RWPE2 (cell line): ENCODE results near the gene ZFR.
A peak's percentile ranks its signal among the peaks of the same experiment; 100 is the strongest.

Experiments
- ATAC-seq: fragments of 200-7000 bp; cut with Tn5 transposase; 3 replicates; pipeline ENCODE4 v1.9.1; 2021; ENCODE audit warnings: low read depth
- DNase-seq: peaks from one replicate; pipeline ENCODE4 v3.0.0-alpha.2; 2020; ENCODE audit warnings: low spot score
- H3K27ac ChIP-seq: fragments of 450-650 bp; 2 replicates; pipeline ENCODE4 v1.5.1; 2017; ENCODE audit warnings: mild to moderate bottlenecking; ENCODE audit not compliant: poor library complexity, severe bottlenecking
- H3K27me3 ChIP-seq: fragments of 250-450 bp; sonication (Bioruptor Pico); 2 replicates; pipeline ENCODE4 v1.5.1; 2021; ENCODE audit warnings: mild to moderate bottlenecking, moderate library complexity; ENCODE audit not compliant: insufficient read depth, poor library complexity, severe bottlenecking
- H3K36me3 ChIP-seq: fragments of 250-450 bp; sonication (Bioruptor Pico); 2 replicates; pipeline ENCODE4 v1.5.1; 2020; ENCODE audit warnings: low read depth, mild to moderate bottlenecking, moderate library complexity
- H3K4me1 ChIP-seq: fragments of 250-450 bp; sonication (Bioruptor Pico); 2 replicates; pipeline ENCODE4 v1.5.1; 2021; ENCODE audit warnings: mild to moderate bottlenecking, moderate library complexity; ENCODE audit not compliant: insufficient read depth, poor library complexity, severe bottlenecking
- H3K4me3 ChIP-seq: fragments of 250-450 bp; sonication (Bioruptor Pico); 2 replicates; pipeline ENCODE4 v1.5.1; 2021; ENCODE audit warnings: mild to moderate bottlenecking, moderate library complexity; ENCODE audit not compliant: severe bottlenecking
- H3K9me3 ChIP-seq: fragments of 250-450 bp; sonication (Bioruptor Pico); 2 replicates; pipeline ENCODE4 v1.5.1; 2021; ENCODE audit warnings: mild to moderate bottlenecking, moderate library complexity; ENCODE audit not compliant: severe bottlenecking
- CTCF ChIP-seq: fragments of 450-650 bp; IDR thresholded peaks from one replicate; pipeline ENCODE4 v1.5.1; 2017; ENCODE audit warnings: mild to moderate bottlenecking, moderate library complexity; ENCODE audit not compliant: poor library complexity, severe bottlenecking

Gene ZFR

GRCh38 chr5:32444431-32445286 is at the start of gene ZFR:
Gene ZFR (minus strand): TSS chr5:32444740. CDS start chr5:32444658, 82 bp downstream.
- Histone ChIP-seq H3K27ac (peak within 1 kb of the TSS; percentile 71), H3K27me3 (no peaks in the 10 kb centered on the region), H3K36me3 (peaks cover 32% of the 10 kb centered on the region), H3K4me3 (peak within 1 kb of the TSS; percentile 79), H3K4me1 (peaks cover 12% of the 10 kb centered on the region), H3K9me3 (no peaks in the 10 kb centered on the region)
- ATAC-seq, result peak; percentile 92
- peak; percentile 90 for DNase-seq
- TF ChIP-seq CTCF, result no peak

GRCh38 chr5:32490972-32491557 is 46.5 kb upstream of the ZFR start:
- Histone ChIP-seq H3K4me1 (no peaks in the 10 kb centered on the region), H3K36me3 (no peaks in the 10 kb centered on the region), H3K27me3 (no peaks in the 10 kb centered on the region), H3K4me3 (no peak overlapping the region), H3K27ac (no peak overlapping the region), H3K9me3 (no peaks in the 10 kb centered on the region)
- ATAC-seq, result no peak
- TF ChIP-seq CTCF, result no peak
- DNase-seq, result no peak

GRCh38 chr5:32489791-32490562 is 45.4 kb upstream of the ZFR start:
- Histone ChIP-seq H3K36me3 (no peaks in the 10 kb centered on the region), H3K27ac (no peak overlapping the region), H3K27me3 (no peaks in the 10 kb centered on the region), H3K4me3 (no peak overlapping the region), H3K9me3 (no peaks in the 10 kb centered on the region), H3K4me1 (no peaks in the 10 kb centered on the region)
- DNase-seq (peak; percentile 80), ATAC-seq (peak; percentile 69)
- peak; percentile 96 for TF ChIP-seq CTCF

- Histone ChIP-seq H3K4me3 (no peak overlapping the region), H3K27me3 (no peaks in the 10 kb centered on the region), H3K4me1 (no peaks in the 10 kb centered on the region), H3K9me3 (no peaks in the 10 kb centered on the region), H3K36me3 (no peaks in the 10 kb centered on the region), H3K27ac (no peak overlapping the region)
- DNase-seq (no peak), ATAC-seq (no peak)
- no peak for TF ChIP-seq CTCF
Measured at GRCh38 chr5:32487424-32487823, 42.9 kb upstream of the ZFR start.
